Fibroblast of skin of left biceps (primary cell): ENCODE data around the gene OLA1.

Source experiments
- DNase-seq, 2 experiments: peaks; one replicate each; pipeline ENCODE4 v3.0.0-alpha.2; 2013; ENCODE audit warnings: low read depth in 2 of 2

Gene OLA1

GRCh38 chr2:174180165-174180724 lies 68.1 kb downstream of the OLA1 start:
- DNase-seq, result no peak

- no peak for DNase-seq
Measured at GRCh38 chr2:174177316-174177890, 70.9 kb downstream of the OLA1 start.

GRCh38 chr2:174176898-174177297 lies 71.4 kb downstream of the OLA1 start:
- no peak for DNase-seq

- DNase-seq, result no peak
Measured at GRCh38 chr2:174174741-174175140, 73.6 kb downstream of the OLA1 start.

- DNase-seq, result no peak
Measured at GRCh38 chr2:174172802-174173355, 75.5 kb downstream of the OLA1 start.

- DNase-seq, result no peak
Measured at GRCh38 chr2:174171686-174172445, 76.5 kb downstream of the OLA1 start.

- DNase-seq, result no peak
Measured at GRCh38 chr2:174169372-174169771, 79.0 kb downstream of the OLA1 start.

- DNase-seq, result no peak
Measured at GRCh38 chr2:174166261-174166660, 82.1 kb downstream of the OLA1 start.

GRCh38 chr2:174161490-174161889 lies 86.8 kb downstream of the OLA1 start:
- DNase-seq, result no peak

GRCh38 chr2:174158003-174158402 lies 90.3 kb downstream of the OLA1 start:
- no peak for DNase-seq

- no peak for DNase-seq
Measured at GRCh38 chr2:174157053-174157452, 91.3 kb downstream of the OLA1 start.

- no peak for DNase-seq
Measured at GRCh38 chr2:174153757-174154680, 94.3 kb downstream of the OLA1 start.

GRCh38 chr2:174149530-174149929 lies 98.8 kb downstream of the OLA1 start:
- no peak for DNase-seq

- no peak for DNase-seq
Measured at GRCh38 chr2:174148833-174149232, 99.5 kb downstream of the OLA1 start.

GRCh38 chr2:174145827-174146226 lies 102.5 kb downstream of the OLA1 start:
- DNase-seq, result no peak

- DNase-seq, result no peak
Measured at GRCh38 chr2:174142290-174142689, 106.0 kb downstream of the OLA1 start.

- DNase-seq, result no peak
Measured at GRCh38 chr2:174138161-174138560, 110.2 kb downstream of the OLA1 start.

- no peak for DNase-seq
Measured at GRCh38 chr2:174135981-174136380, 112.4 kb downstream of the OLA1 start.

GRCh38 chr2:174125090-174125489 lies 123.2 kb downstream of the OLA1 start:
- DNase-seq, result no peak

GRCh38 chr2:174124181-174124580 lies 124.2 kb downstream of the OLA1 start:
- DNase-seq, result no peak

GRCh38 chr2:174122185-174122584 lies 126.1 kb downstream of the OLA1 start:
- DNase-seq, result peak in 1 of 2 experiments; percentile 34

GRCh38 chr2:174121612-174122011 lies 126.7 kb downstream of the OLA1 start:
- no peak for DNase-seq
